ENCODE results near the gene TLR6.

Gene TLR6

GRCh38 chr4:38869511-38869910 is 12.9 kb upstream of the TLR6 start:
- CTCF ChIA-PET, result interaction anchor here (1.3 to 3.9 kb wide), 5 partner anchors 9 to 265 kb away, joined by 3 to 20 read pairs (median 5); no protein-coding TSS in a partner anchor
- TF ChIP-seq CTCF (IDR thresholded peaks at IDR 0.05; ENCODE audit: control extremely low read depth, extremely low read depth, low read depth, missing control alignments), result no peak
- no peak for DNase-seq (ENCODE audit: extremely low spot score)
- POLR2A ChIA-PET, result interaction anchor here (0.5 to 0.6 kb wide), 2 partner anchors 376 to 1319 kb away, joined by 3 to 6 read pairs; no protein-coding TSS in a partner anchor

- POLR2A ChIA-PET, result no interaction called here
- CTCF ChIA-PET, result interaction anchor here (1.3 to 3.9 kb wide), 3 partner anchors 7 to 109 kb away, joined by 3 to 20 read pairs (median 5); no protein-coding TSS in a partner anchor
- no peak for TF ChIP-seq CTCF (IDR thresholded peaks at IDR 0.05; ENCODE audit: control extremely low read depth, extremely low read depth, low read depth, missing control alignments)
- DNase-seq (ENCODE audit: extremely low spot score), result no peak
Measured at GRCh38 chr4:38868059-38868960, 11.7 kb upstream of the TLR6 start.

GRCh38 chr4:38867478-38868058 is 11.0 kb upstream of the TLR6 start, which contains the start of gene FAM114A1:
Gene FAM114A1 (plus strand): TSS chr4:38867806. CDS start chr4:38878079, 10,273 bp downstream.
- DNase-seq (ENCODE audit: extremely low spot score), result peak; percentile 92
- TF ChIP-seq CTCF (IDR thresholded peaks at IDR 0.05; ENCODE audit: control extremely low read depth, extremely low read depth, low read depth, missing control alignments), result no peak
- POLR2A ChIA-PET, result no interaction called here
- CTCF ChIA-PET, result interaction anchor here (0.6 to 4.1 kb wide), 8 partner anchors 12 to 690 kb away, joined by 3 to 24 read pairs (median 4); partner anchors contain the start of genes TLR1 and TLR6

GRCh38 chr4:38866973-38867477 is 10.4 kb upstream of the TLR6 start:
- ChIA-PET POLR2A (no interaction called here), CTCF (interaction anchor here (0.6 to 4.1 kb wide), 9 partner anchors 11 to 690 kb away, joined by 3 to 24 read pairs (median 3); partner anchors contain the start of genes TLR1 and TLR6)
- no peak for TF ChIP-seq CTCF (IDR thresholded peaks at IDR 0.05; ENCODE audit: control extremely low read depth, extremely low read depth, low read depth, missing control alignments)
- no peak for DNase-seq (ENCODE audit: extremely low spot score)

- no peak for TF ChIP-seq CTCF (IDR thresholded peaks at IDR 0.05; ENCODE audit: control extremely low read depth, extremely low read depth, low read depth, missing control alignments)
Measured at GRCh38 chr4:38865445-38865844, 8.8 kb upstream of the TLR6 start.

DNA sequence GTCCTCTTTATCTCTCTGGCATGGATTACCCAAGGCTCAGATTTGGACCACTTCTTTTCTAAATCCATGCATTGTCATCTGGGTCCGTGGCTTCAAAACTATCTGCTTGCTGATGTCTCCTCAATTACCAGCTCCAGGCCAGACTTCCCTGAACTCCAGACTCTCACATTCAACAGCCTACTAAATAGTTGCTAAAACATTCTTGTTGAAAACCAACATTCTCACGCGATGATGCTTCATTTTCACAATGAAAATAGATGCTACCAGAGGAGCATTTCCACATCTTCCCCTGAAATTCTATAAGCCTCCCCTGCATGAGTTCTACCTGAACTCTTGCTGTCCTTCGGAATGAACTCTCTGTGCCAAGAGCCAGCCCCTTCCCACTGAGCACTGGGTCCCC is 5.2 kb upstream of the TLR6 start:
- POLR2A ChIA-PET, result no interaction called here
- CTCF ChIA-PET, result interaction anchor here (0.9 to 5.3 kb wide), 27 partner anchors 8 to 799 kb away, joined by 3 to 101 read pairs (median 7); partner anchors contain the start of genes TLR1 and TLR10
- DNase-seq (ENCODE audit: extremely low spot score), result no peak
- TF ChIP-seq CTCF (IDR thresholded peaks at IDR 0.05; ENCODE audit: control extremely low read depth, extremely low read depth, low read depth, missing control alignments), result no peak

More at GRCh38 chr4:38865445-38865844, 8.8 kb upstream of the TLR6 start:
- DNase-seq (ENCODE audit: extremely low spot score), result no peak
- POLR2A ChIA-PET, result no interaction called here
- CTCF ChIA-PET, result interaction anchor here (1.4 to 4.1 kb wide), 3 partner anchors 10 to 106 kb away, joined by 4 to 24 read pairs (median 10); partner anchors contain the start of gene TLR6

Data from GM10248 (cell line).